Endometrium (tissue), 2 donors: ENCODE data around the gene ARMC12.

Experiments used
- FAIRE-seq: peaks from 2 replicates; lab custom pipeline; 2012; peaks lifted over from hg19 to GRCh38; lab: Jason Lieb, UNC
- donor health status: control.
- donor health status: control.

Gene ARMC12

GRCh38 chr6:35776364-35777215 is 39.8 kb downstream of the ARMC12 start, which contains the start of gene CLPSL2:
Gene CLPSL2 (plus strand): TSS chr6:35776598. CDS start chr6:35776619, 21 bp downstream.
- no peak for FAIRE-seq

- FAIRE-seq: no peak
These were observed 40.7 kb downstream of the ARMC12 start for GRCh38 chr6:35777356-35778102.

- no peak for FAIRE-seq
These were observed 41.6 kb downstream of the ARMC12 start for GRCh38 chr6:35778437-35778836.

GRCh38 chr6:35780719-35781118 is 43.9 kb downstream of the ARMC12 start, which contains the start of gene CLPSL1:
Gene CLPSL1 (plus strand): TSS chr6:35781019. CDS start chr6:35781111, 92 bp downstream.
- no peak for FAIRE-seq

GRCh38 chr6:35781290-35781689 is 44.5 kb downstream of the ARMC12 start:
- no peak for FAIRE-seq

- FAIRE-seq: no peak
These were observed 45.6 kb downstream of the ARMC12 start for GRCh38 chr6:35782424-35782823.

GRCh38 chr6:35784200-35784599 is 47.4 kb downstream of the ARMC12 start:
- FAIRE-seq: no peak

- no peak for FAIRE-seq
These were observed 49.4 kb downstream of the ARMC12 start for GRCh38 chr6:35786272-35786671.

- FAIRE-seq: no peak
These were observed 50.0 kb downstream of the ARMC12 start for GRCh38 chr6:35786810-35787209.

- no peak for FAIRE-seq
These were observed 50.7 kb downstream of the ARMC12 start for GRCh38 chr6:35787266-35788218.

GRCh38 chr6:35788423-35788982 is 51.7 kb downstream of the ARMC12 start:
- no peak for FAIRE-seq

GRCh38 chr6:35790683-35791082 is 53.9 kb downstream of the ARMC12 start:
- FAIRE-seq: no peak

- FAIRE-seq: no peak
These were observed 58.0 kb downstream of the ARMC12 start for GRCh38 chr6:35794536-35795452.

- no peak for FAIRE-seq
These were observed 58.7 kb downstream of the ARMC12 start for GRCh38 chr6:35795453-35796071.

GRCh38 chr6:35796236-35796635 is 59.4 kb downstream of the ARMC12 start:
- no peak for FAIRE-seq

GRCh38 chr6:35797837-35798526 is 61.1 kb downstream of the ARMC12 start:
- FAIRE-seq: no peak
